Hepatocyte (in vitro differentiated cells): ENCODE measurements around the gene LDHAL6A.

Source experiments
- EZH2 ChIP-seq: fragments of 200-600 bp; sonication (generic); IDR thresholded peaks from 2 replicates; pipeline ENCODE4 v1.6.1; 2016; ENCODE audit warnings: antibody characterized with exemption, mild to moderate bottlenecking, borderline replicate concordance
- EZH2phosphoT487 ChIP-seq: fragments of 200-600 bp; sonication (generic); IDR thresholded peaks from one replicate; pipeline ENCODE4 v1.6.1; 2018; ENCODE audit warnings: antibody characterized with exemption, mild to moderate bottlenecking, low read depth, moderate library complexity; ENCODE audit not compliant: unreplicated experiment, severe bottlenecking
- TF ChIP-seq, protein P1 (sequence below): fragments of 200-600 bp; sonication (generic); IDR thresholded peaks from 2 replicates; pipeline ENCODE4 v1.5.1; 2016; ENCODE audit warnings: antibody characterized with exemption, mild to moderate bottlenecking; ENCODE audit not compliant: poor library complexity

DNA sequence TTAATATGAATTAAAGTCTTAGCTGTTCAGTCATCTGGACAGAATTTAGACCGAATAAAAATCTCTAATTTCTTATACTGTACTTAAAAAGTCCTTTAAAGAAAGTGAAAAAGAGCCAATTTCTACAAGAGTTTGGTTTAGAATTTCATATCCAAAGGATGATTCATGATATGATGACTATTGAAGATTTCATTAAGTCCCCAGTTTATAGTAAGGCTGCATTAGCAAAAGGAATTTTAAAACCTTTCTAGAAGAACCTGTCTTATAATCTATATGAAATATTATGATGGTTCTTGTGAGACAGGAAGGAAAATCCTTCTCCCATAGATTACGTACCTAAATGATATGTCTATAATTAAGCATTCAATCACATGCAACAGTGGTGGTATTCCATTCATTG, 36.3 kb downstream of the LDHAL6A start:
- TF ChIP-seq, protein P1, sequence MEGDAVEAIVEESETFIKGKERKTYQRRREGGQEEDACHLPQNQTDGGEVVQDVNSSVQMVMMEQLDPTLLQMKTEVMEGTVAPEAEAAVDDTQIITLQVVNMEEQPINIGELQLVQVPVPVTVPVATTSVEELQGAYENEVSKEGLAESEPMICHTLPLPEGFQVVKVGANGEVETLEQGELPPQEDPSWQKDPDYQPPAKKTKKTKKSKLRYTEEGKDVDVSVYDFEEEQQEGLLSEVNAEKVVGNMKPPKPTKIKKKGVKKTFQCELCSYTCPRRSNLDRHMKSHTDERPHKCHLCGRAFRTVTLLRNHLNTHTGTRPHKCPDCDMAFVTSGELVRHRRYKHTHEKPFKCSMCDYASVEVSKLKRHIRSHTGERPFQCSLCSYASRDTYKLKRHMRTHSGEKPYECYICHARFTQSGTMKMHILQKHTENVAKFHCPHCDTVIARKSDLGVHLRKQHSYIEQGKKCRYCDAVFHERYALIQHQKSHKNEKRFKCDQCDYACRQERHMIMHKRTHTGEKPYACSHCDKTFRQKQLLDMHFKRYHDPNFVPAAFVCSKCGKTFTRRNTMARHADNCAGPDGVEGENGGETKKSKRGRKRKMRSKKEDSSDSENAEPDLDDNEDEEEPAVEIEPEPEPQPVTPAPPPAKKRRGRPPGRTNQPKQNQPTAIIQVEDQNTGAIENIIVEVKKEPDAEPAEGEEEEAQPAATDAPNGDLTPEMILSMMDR: no peak
- TF ChIP-seq EZH2 (no peak), EZH2phosphoT487 (no peak)
